ENCODE measurements around the gene ASCC1.
"Not testable (repeated sequence)": the region's sequence is repeated elsewhere in the genome, so short reads cannot be mapped to it uniquely, and the experiment has no call there.

ASCC1 gene

GRCh38 chr10:72248468-72249151, 32.5 kb upstream of the ASCC1 start:
- no peak for DNase-seq

GRCh38 chr10:72245949-72246525, 30.0 kb upstream of the ASCC1 start:
- no peak for DNase-seq

- no peak for DNase-seq
Measured at GRCh38 chr10:72244573-72245038, 28.5 kb upstream of the ASCC1 start.

GRCh38 chr10:72243822-72244437, 27.9 kb upstream of the ASCC1 start:
- DNase-seq: peak in 2 of 3 experiments; percentile 18 to 24

- DNase-seq: no peak
Measured at GRCh38 chr10:72242675-72243074, 26.6 kb upstream of the ASCC1 start.

- no peak for DNase-seq
Measured at GRCh38 chr10:72241691-72242252, 25.7 kb upstream of the ASCC1 start.

- DNase-seq: no peak
Measured at GRCh38 chr10:72240371-72240770, 24.3 kb upstream of the ASCC1 start.

GRCh38 chr10:72239409-72239808, 23.3 kb upstream of the ASCC1 start:
- no peak for DNase-seq

GRCh38 chr10:72238392-72239175, 22.5 kb upstream of the ASCC1 start:
- no peak for DNase-seq

- DNase-seq: no peak
Measured at GRCh38 chr10:72235544-72236279, 19.6 kb upstream of the ASCC1 start.

- DNase-seq: peak in 1 of 3 experiments; percentile 11
Measured at GRCh38 chr10:72234560-72235095, 18.6 kb upstream of the ASCC1 start.

- DNase-seq: no peak
Measured at GRCh38 chr10:72233621-72234020, 17.5 kb upstream of the ASCC1 start.

- peak; percentile 38 to 86 (median 59) for DNase-seq
Measured at GRCh38 chr10:72229261-72230251, 13.5 kb upstream of the ASCC1 start.

- peak; percentile 1 to 93 (median 70) for DNase-seq
Measured at GRCh38 chr10:72228318-72228751, 12.3 kb upstream of the ASCC1 start.

GRCh38 chr10:72227826-72228225, 11.8 kb upstream of the ASCC1 start:
- no peak for DNase-seq

GRCh38 chr10:72226418-72227027, 10.4 kb upstream of the ASCC1 start:
- no peak for DNase-seq

GRCh38 chr10:72224191-72224590, 8.1 kb upstream of the ASCC1 start:
- not testable (repeated sequence) for DNase-seq

GRCh38 chr10:72223743-72224101, 7.6 kb upstream of the ASCC1 start:
- no peak for DNase-seq

GRCh38 chr10:72221278-72221677, 5.2 kb upstream of the ASCC1 start:
- DNase-seq: no peak

- no peak for DNase-seq
Measured at GRCh38 chr10:72220637-72221036, 4.6 kb upstream of the ASCC1 start.

Measured in NCI-H1417 (cell line).